Stomach (tissue), 4 donors: ENCODE results near the gene RPL28.

Source experiments
- POLR2A ChIP-seq, 4 donors: fragments of 450-650 bp; IDR thresholded peaks; one replicate each; pipeline ENCODE4 v1.6.1; 2016; ENCODE audit warnings: antibody characterized with exemption in 4 of 4, control low read depth in 2 of 4, mild to moderate bottlenecking in 1 of 4, moderate library complexity in 1 of 4
- POLR2AphosphoS5 ChIP-seq, 3 donors: sonication (generic); formaldehyde crosslinking; IDR thresholded peaks; one replicate each; pipeline ENCODE4 v1.6.1; 2016; ENCODE audit warnings: antibody characterized with exemption in 3 of 3
- TF ChIP-seq, protein P1 (sequence below), 7 experiments: fragments of 450-650 bp in 4 of 7; fragments of 200-600 bp in 3 of 7; sonication (generic) in 3 of 7; IDR thresholded peaks; one replicate each; pipeline ENCODE4 v1.5.1; 2016 to 2019; ENCODE audit warnings: antibody characterized with exemption in 7 of 7, control low read depth in 2 of 7, mild to moderate bottlenecking in 1 of 7

DNA sequence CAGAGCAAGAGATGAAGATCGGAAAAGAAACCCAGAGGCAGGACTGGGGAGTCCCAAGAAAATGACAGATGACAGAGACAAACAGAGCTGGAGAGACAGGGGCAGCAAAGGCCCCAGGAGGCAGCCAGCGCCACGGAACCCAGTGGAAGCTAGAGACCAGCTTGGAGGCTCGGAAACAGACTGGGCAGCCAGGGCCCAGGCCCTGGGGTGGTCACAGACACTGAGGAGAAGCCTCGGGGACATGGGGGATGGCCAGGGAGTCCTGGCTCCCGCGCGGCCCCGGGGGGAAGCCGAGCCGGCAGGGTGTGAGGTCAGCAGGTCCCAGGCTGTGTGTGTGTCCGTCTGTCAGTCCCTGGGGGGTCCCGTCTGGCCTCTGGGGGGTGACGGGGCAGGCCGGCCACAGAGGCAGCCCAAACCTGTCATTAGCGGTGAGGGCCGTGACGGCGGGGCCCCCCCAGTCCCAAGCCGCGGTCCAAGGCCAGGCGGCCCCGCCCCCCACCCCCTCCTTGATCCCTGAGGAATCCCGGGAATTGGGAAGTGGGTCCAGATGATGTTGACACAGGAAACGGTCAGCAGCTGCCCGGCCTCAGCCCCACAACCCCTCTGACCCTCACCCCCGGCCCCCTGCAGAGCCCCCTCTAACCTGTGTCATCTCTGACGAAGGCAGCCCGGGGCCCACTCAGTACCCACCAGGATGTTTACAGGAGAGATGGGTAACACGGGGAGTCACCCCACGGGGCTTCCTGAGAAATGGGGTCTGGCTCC lies 11.6 kb upstream of the RPL28 start:
- TF ChIP-seq POLR2A (IDR thresholded peaks at IDR 0.05), result no peak
- TF ChIP-seq, protein P1, sequence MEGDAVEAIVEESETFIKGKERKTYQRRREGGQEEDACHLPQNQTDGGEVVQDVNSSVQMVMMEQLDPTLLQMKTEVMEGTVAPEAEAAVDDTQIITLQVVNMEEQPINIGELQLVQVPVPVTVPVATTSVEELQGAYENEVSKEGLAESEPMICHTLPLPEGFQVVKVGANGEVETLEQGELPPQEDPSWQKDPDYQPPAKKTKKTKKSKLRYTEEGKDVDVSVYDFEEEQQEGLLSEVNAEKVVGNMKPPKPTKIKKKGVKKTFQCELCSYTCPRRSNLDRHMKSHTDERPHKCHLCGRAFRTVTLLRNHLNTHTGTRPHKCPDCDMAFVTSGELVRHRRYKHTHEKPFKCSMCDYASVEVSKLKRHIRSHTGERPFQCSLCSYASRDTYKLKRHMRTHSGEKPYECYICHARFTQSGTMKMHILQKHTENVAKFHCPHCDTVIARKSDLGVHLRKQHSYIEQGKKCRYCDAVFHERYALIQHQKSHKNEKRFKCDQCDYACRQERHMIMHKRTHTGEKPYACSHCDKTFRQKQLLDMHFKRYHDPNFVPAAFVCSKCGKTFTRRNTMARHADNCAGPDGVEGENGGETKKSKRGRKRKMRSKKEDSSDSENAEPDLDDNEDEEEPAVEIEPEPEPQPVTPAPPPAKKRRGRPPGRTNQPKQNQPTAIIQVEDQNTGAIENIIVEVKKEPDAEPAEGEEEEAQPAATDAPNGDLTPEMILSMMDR (IDR thresholded peaks at IDR 0.05), result no peak
- no peak for TF ChIP-seq POLR2AphosphoS5 (IDR thresholded peaks at IDR 0.05)
